PC-3 (cell line): ENCODE results near the gene ST8SIA4. TPM values are rescaled to one million over a fixed set of nuclear protein-coding genes. Genes with fewer than 3 reads are reported as not detected.

Experiments
- ATAC-seq: fragments of 200-7000 bp; cut with Tn5 transposase; 2 replicates; pipeline ENCODE4 v1.9.1; 2020; ENCODE audit warnings: mild to moderate bottlenecking, moderate library complexity
- BruUV-seq: library from RNA; stranded (reverse); fragments of 400-500 nt; replicated peaks from 2 replicates; lab custom pipeline; 2021; lab: Mats Ljungman, UMichigan
- CTCF ChIA-PET: fragments of 300-600 bp; sonication (Branson Sonifier 250); formaldehyde crosslinking; loops from one replicate; lab custom pipeline; 2022; ENCODE audit warnings: antibody characterized with exemption; lab: Charles Lee
- POLR2A ChIA-PET: fragments of 300-600 bp; sonication (Branson Sonifier 250); formaldehyde crosslinking; loops from one replicate; lab custom pipeline; 2022; ENCODE audit warnings: antibody characterized with exemption; ENCODE audit not compliant: unreplicated experiment; lab: Charles Lee
- DNase-seq: peaks from one replicate; pipeline ENCODE4 v3.0.0-alpha.2; 2015
- H2AFZ ChIP-seq: fragments of 300-600 bp; sonication (generic); 2 replicates; pipeline ENCODE4 v1.6.0; 2016; ENCODE audit warnings: antibody characterized with exemption, low read length
- H3F3A ChIP-seq: fragments of 300-600 bp; sonication (generic); one replicate; pipeline ENCODE4 v1.6.0; 2017; ENCODE audit warnings: antibody characterized with exemption, low read length, control low read depth, mild to moderate bottlenecking; ENCODE audit not compliant: unreplicated experiment
- H3K27ac ChIP-seq: fragments of 300-600 bp; sonication (generic); 2 replicates; pipeline ENCODE4 v1.5.1; 2016; ENCODE audit warnings: mild to moderate bottlenecking, low read length
- H3K27me3 ChIP-seq: fragments of 300-600 bp; sonication (generic); 2 replicates; pipeline ENCODE4 v1.6.1; 2016; ENCODE audit warnings: low read length, mixed read lengths
- H3K36me3 ChIP-seq: fragments of 300-600 bp; sonication (generic); 2 replicates; pipeline ENCODE4 v1.6.1; 2016; ENCODE audit warnings: low read depth, mixed run types, low read length, mixed read lengths
- H3K4me1 ChIP-seq: fragments of 300-600 bp; sonication (generic); 2 replicates; pipeline ENCODE4 v1.5.1; 2016; ENCODE audit warnings: low read length; ENCODE audit not compliant: insufficient read depth
- H3K4me2 ChIP-seq: fragments of 300-600 bp; sonication (generic); 2 replicates; pipeline ENCODE4 v1.6.0; 2016; ENCODE audit warnings: low read length
- H3K4me3 ChIP-seq: fragments of 300-600 bp; sonication (generic); 2 replicates; pipeline ENCODE4 v1.5.1; 2016; ENCODE audit warnings: mild to moderate bottlenecking, low read length, mixed read lengths
- H3K79me2 ChIP-seq: fragments of 300-600 bp; sonication (generic); 2 replicates; pipeline ENCODE4 v1.6.1; 2017; ENCODE audit warnings: low read length, mixed read lengths
- H3K9ac ChIP-seq: fragments of 300-600 bp; sonication (generic); 2 replicates; pipeline ENCODE4 v1.6.0; 2016; ENCODE audit warnings: mild to moderate bottlenecking, low read length
- H3K9me2 ChIP-seq: fragments of 300-600 bp; sonication (generic); replicated peaks from 2 replicates; pipeline ENCODE4 v1.6.1; 2016; ENCODE audit warnings: mixed run types, low read length, mixed read lengths
- H3K9me3 ChIP-seq: fragments of 300-600 bp; sonication (generic); 2 replicates; pipeline ENCODE4 v1.6.1; 2016; ENCODE audit warnings: low read length, mixed read lengths
- H4K20me1 ChIP-seq: fragments of 300-600 bp; sonication (generic); 2 replicates; pipeline ENCODE4 v1.6.1; 2016; ENCODE audit warnings: low read length, mixed read lengths
- CTCF ChIP-seq: fragments of 300-600 bp; sonication (generic); conservative IDR thresholded peaks from 2 replicates; pipeline ENCODE4 v1.5.1; 2017; ENCODE audit warnings: antibody characterized with exemption, low read depth, mild to moderate bottlenecking, low read length
- EZH2 ChIP-seq: fragments of 300-600 bp; sonication (generic); IDR thresholded peaks from one replicate; pipeline ENCODE4 v1.6.1; 2017; ENCODE audit warnings: antibody characterized with exemption, mild to moderate bottlenecking, low read length; ENCODE audit not compliant: unreplicated experiment
- EZH2phosphoT487 ChIP-seq: fragments of 300-600 bp; sonication (generic); IDR thresholded peaks from 2 replicates; pipeline ENCODE4 v1.6.1; 2018; ENCODE audit warnings: mild to moderate bottlenecking, antibody characterized with exemption, low read length, borderline replicate concordance
- intact Hi-C: fragments of 100-400 bp; cut with micrococcal nuclease; formaldehyde crosslinking; loops from 2 replicates; pipeline ENCODE4 v1.9.0; 2023
- total RNA-seq: library from RNA; depleted of rRNA; stranded (reverse); fragments of >200 nt; gene quantifications from 2 replicates; pipeline ENCODE4 v1.2.3, GENCODE V29; 2014

Gene ST8SIA4
- total RNA-seq, 1 experiment from 2014 or later = 0.91 TPM

- intact Hi-C loops = no loop called here
- no peaks in the 10 kb centered on the region for H3K79me2 ChIP-seq
- BruUV-seq = no TSS peak
- TF ChIP-seq EZH2phosphoT487 (no peak), CTCF (no peak), EZH2 (no peak)
- no peaks in the 10 kb centered on the region for H3K9me2 ChIP-seq
- no peaks in the 10 kb centered on the region for H4K20me1 ChIP-seq
- ATAC-seq (peak; percentile 50), DNase-seq (peak; percentile 28)
- H3K9me3 ChIP-seq = no peaks in the 10 kb centered on the region
- peaks cover 45% of the 10 kb centered on the region for H3K4me1 ChIP-seq
- no peak overlapping the region for H3K9ac ChIP-seq
- no peak overlapping the region for H2AFZ ChIP-seq
- no peaks in the 10 kb centered on the region for H3F3A ChIP-seq
- POLR2A ChIA-PET = no interaction called here
- H3K4me2 ChIP-seq = 0 out of 2 replicates have a peak overlapping the region, but pooled peaks have one; percentile 4
- no peaks in the 10 kb centered on the region for H3K36me3 ChIP-seq
- no peaks in the 10 kb centered on the region for H3K27me3 ChIP-seq
- H3K27ac ChIP-seq = no peak overlapping the region
- H3K4me3 ChIP-seq = no peak overlapping the region
- CTCF ChIA-PET = interaction anchor here (0.6 kb wide), 1 partner anchor 367 kb away, joined by 11 read pairs; no protein-coding TSS in a partner anchor
These were observed 65.0 kb downstream of the ST8SIA4 start for GRCh38 chr5:100838048-100838473.

GRCh38 chr5:100834519-100834918 lies 68.6 kb downstream of the ST8SIA4 start:
- Histone ChIP-seq H3K9me3 (no peaks in the 10 kb centered on the region), H3K27me3 (no peaks in the 10 kb centered on the region), H3K4me2 (no peak overlapping the region), H3K27ac (no peak overlapping the region), H3K4me3 (no peak overlapping the region), H4K20me1 (no peaks in the 10 kb centered on the region), H3K9ac (no peak overlapping the region), H3K4me1 (peaks cover 19% of the 10 kb centered on the region), H3K9me2 (no peaks in the 10 kb centered on the region), H3F3A (no peaks in the 10 kb centered on the region), H2AFZ (no peak overlapping the region), H3K79me2 (no peaks in the 10 kb centered on the region), H3K36me3 (no peaks in the 10 kb centered on the region)
- ATAC-seq = no peak
- DNase-seq = no peak
- TF ChIP-seq CTCF = no peak
- TF ChIP-seq EZH2phosphoT487 = no peak
- TF ChIP-seq EZH2 = no peak
- BruUV-seq = no TSS peak
- CTCF ChIA-PET = no interaction called here
- POLR2A ChIA-PET = no interaction called here
- intact Hi-C loops = no loop called here

- CTCF ChIA-PET = no interaction called here
- Histone ChIP-seq H3K79me2 (no peaks in the 10 kb centered on the region), H3K36me3 (no peaks in the 10 kb centered on the region), H3K9me3 (no peaks in the 10 kb centered on the region), H3K9me2 (no peaks in the 10 kb centered on the region), H2AFZ (no peak overlapping the region), H4K20me1 (no peaks in the 10 kb centered on the region), H3F3A (no peaks in the 10 kb centered on the region), H3K4me1 (peaks cover 25% of the 10 kb centered on the region), H3K4me2 (no peak overlapping the region), H3K27me3 (no peaks in the 10 kb centered on the region), H3K27ac (no peak overlapping the region), H3K9ac (no peak overlapping the region), H3K4me3 (no peak overlapping the region)
- POLR2A ChIA-PET = no interaction called here
- BruUV-seq = no TSS peak
- ATAC-seq (no peak), DNase-seq (no peak)
- TF ChIP-seq EZH2 (no peak), CTCF (no peak), EZH2phosphoT487 (no peak)
- intact Hi-C loops = no loop called here
These were observed 70.5 kb downstream of the ST8SIA4 start for GRCh38 chr5:100832252-100833230.
